HG02840 (cell line): Measurements from ENCODE around the gene PRMT5.
"Not testable (repeated sequence)": the region's sequence is repeated elsewhere in the genome, so short reads cannot be mapped to it uniquely, and the experiment has no call there.

Experiments used
- ATAC-seq: cut with Tn5 transposase; IDR thresholded peaks from one replicate; pipeline ENCODE4 v1.9.1; 2021; ENCODE audit warnings: mild to moderate bottlenecking, moderate library complexity, moderate number of reproducible peaks; ENCODE audit not compliant: unreplicated experiment, low FRiP score

Gene PRMT5

GRCh38 chr14:22935156-22935555, 6.0 kb upstream of the PRMT5 start:
- ATAC-seq = no peak

GRCh38 chr14:22932146-22932545, 3.0 kb upstream of the PRMT5 start:
- no peak for ATAC-seq

GRCh38 chr14:22929961-22930364, 787 bp upstream of the PRMT5 start:
- ATAC-seq = no peak

GRCh38 chr14:22928237-22929103, 706 bp downstream of the PRMT5 start:
- no peak for ATAC-seq

GRCh38 chr14:22926316-22926715, 2.9 kb downstream of the PRMT5 start:
- ATAC-seq = no peak

GRCh38 chr14:22925513-22925912, 3.7 kb downstream of the PRMT5 start:
- ATAC-seq = no peak

- ATAC-seq = no peak
These were observed 5.4 kb downstream of the PRMT5 start for GRCh38 chr14:22923746-22924145.

GRCh38 chr14:22922294-22922693, 6.9 kb downstream of the PRMT5 start:
- no peak for ATAC-seq

- no peak for ATAC-seq
These were observed 8.5 kb downstream of the PRMT5 start for GRCh38 chr14:22920697-22921096.

GRCh38 chr14:22919601-22919921, 9.6 kb downstream of the PRMT5 start:
- ATAC-seq = peak; percentile 8

GRCh38 chr14:22918804-22919600, 10.2 kb downstream of the PRMT5 start, which contains the start of gene RBM23:
TSS of gene RBM23 (minus strand) at chr14:22919149.
- ATAC-seq = peak; percentile 90

- ATAC-seq = no peak
These were observed 13.2 kb downstream of the PRMT5 start for GRCh38 chr14:22915886-22916521.

- ATAC-seq = not testable (repeated sequence)
These were observed 14.3 kb downstream of the PRMT5 start for GRCh38 chr14:22914836-22915235.

GRCh38 chr14:22910916-22911315, 18.3 kb downstream of the PRMT5 start:
- no peak for ATAC-seq

- no peak for ATAC-seq
These were observed 20.6 kb downstream of the PRMT5 start for GRCh38 chr14:22908601-22909000.

- no peak for ATAC-seq
These were observed 21.7 kb downstream of the PRMT5 start for GRCh38 chr14:22907429-22907828.

GRCh38 chr14:22906073-22906472, 23.1 kb downstream of the PRMT5 start:
- no peak for ATAC-seq

- no peak for ATAC-seq
These were observed 23.5 kb downstream of the PRMT5 start for GRCh38 chr14:22905627-22906026.

GRCh38 chr14:22903742-22904087, 25.5 kb downstream of the PRMT5 start:
- no peak for ATAC-seq

- no peak for ATAC-seq
These were observed 27.4 kb downstream of the PRMT5 start for GRCh38 chr14:22901799-22902198.

GRCh38 chr14:22900081-22900799, 28.9 kb downstream of the PRMT5 start:
- no peak for ATAC-seq
